SK-N-SH treated with all-trans-retinoic acid at 6 μM for 48 hours (cell line): ENCODE data around the gene KRT9.

ENCODE experiments used
- ATAC-seq: fragments of 200-7000 bp; cut with Tn5 transposase; 3 replicates; pipeline ENCODE4 v1.9.1; 2020; ENCODE audit warnings: mild to moderate bottlenecking, moderate library complexity
- ARNTL ChIP-seq: fragments of 450-650 bp; formaldehyde crosslinking; IDR thresholded peaks from 2 replicates; pipeline ENCODE4 v1.5.0; 2020; ENCODE audit warnings: low read depth, mild to moderate bottlenecking, moderate library complexity, borderline replicate concordance
- BACH2 ChIP-seq: fragments of 250-450 bp; sonication (Bioruptor Pico); IDR thresholded peaks from 2 replicates; pipeline ENCODE4 v1.9.0; 2021; ENCODE audit warnings: mild to moderate bottlenecking, borderline replicate concordance
- CREB5 ChIP-seq: fragments of 250-450 bp; sonication (Bioruptor Pico); IDR thresholded peaks from 2 replicates; pipeline ENCODE4 v1.5.1; 2020; ENCODE audit warnings: low read depth, mild to moderate bottlenecking, moderate library complexity
- CSDC2 ChIP-seq: fragments of 250-450 bp; sonication (Bioruptor Pico); IDR thresholded peaks from 2 replicates; pipeline ENCODE4 v1.5.0; 2020; ENCODE audit warnings: mild to moderate bottlenecking, moderate library complexity
- GLIS3 ChIP-seq: fragments of 250-450 bp; sonication (Bioruptor Pico); IDR thresholded peaks from 2 replicates; pipeline ENCODE4 v1.5.0; 2020; ENCODE audit warnings: mild to moderate bottlenecking, moderate library complexity
- ISL1 ChIP-seq: fragments of 250-450 bp; sonication (Bioruptor Pico); IDR thresholded peaks from 2 replicates; pipeline ENCODE4 v2.1.2; 2022; ENCODE audit warnings: mild to moderate bottlenecking, moderate library complexity
- OSR1 ChIP-seq: fragments of 250-450 bp; sonication (Bioruptor Pico); IDR thresholded peaks from 2 replicates; pipeline ENCODE4 v1.8.0; 2022; ENCODE audit warnings: moderate library complexity, mild to moderate bottlenecking, inconsistent platforms
- POU6F1 ChIP-seq: fragments of 250-450 bp; sonication (Bioruptor Pico); IDR thresholded peaks from 2 replicates; pipeline ENCODE4 v1.8.0; 2021; ENCODE audit warnings: low read depth, mild to moderate bottlenecking, moderate library complexity, borderline replicate concordance
- PPARA ChIP-seq: fragments of 250-450 bp; sonication (Bioruptor Pico); IDR thresholded peaks from 2 replicates; pipeline ENCODE4 v1.5.0; 2020; ENCODE audit warnings: mild to moderate bottlenecking, borderline replicate concordance
- RARB ChIP-seq: fragments of 250-450 bp; sonication (Bioruptor Pico); IDR thresholded peaks from 2 replicates; pipeline ENCODE4 v1.8.0; 2021; ENCODE audit warnings: mild to moderate bottlenecking, moderate library complexity
- SNAI2 ChIP-seq: fragments of 250-450 bp; sonication (Bioruptor Pico); IDR thresholded peaks from 2 replicates; pipeline ENCODE4 v1.5.0; 2020; ENCODE audit warnings: mild to moderate bottlenecking, moderate library complexity
- TCF4 ChIP-seq: fragments of 250-450 bp; sonication (Bioruptor Pico); IDR thresholded peaks from 2 replicates; pipeline ENCODE4 v1.8.0; 2021; ENCODE audit warnings: mild to moderate bottlenecking, moderate library complexity, borderline replicate concordance
- TOX ChIP-seq: fragments of 250-450 bp; sonication (Bioruptor Pico); IDR thresholded peaks from 2 replicates; pipeline ENCODE4 v1.8.0; 2021; ENCODE audit warnings: mild to moderate bottlenecking, moderate library complexity, borderline replicate concordance
- ZC3H10 ChIP-seq: fragments of 250-450 bp; sonication (Bioruptor Pico); IDR thresholded peaks from 2 replicates; pipeline ENCODE4 v1.5.1; 2021; ENCODE audit warnings: mild to moderate bottlenecking, moderate library complexity
- ZFP3 ChIP-seq: fragments of 250-450 bp; sonication (Bioruptor Pico); IDR thresholded peaks from 2 replicates; pipeline ENCODE4 v1.5.0; 2020; ENCODE audit warnings: mild to moderate bottlenecking, moderate library complexity
- ZFP30 ChIP-seq: fragments of 450-650 bp; formaldehyde crosslinking; IDR thresholded peaks from 2 replicates; pipeline ENCODE4 v1.5.0; 2022; ENCODE audit warnings: mild to moderate bottlenecking, moderate library complexity
- ZNF565 ChIP-seq: fragments of 450-650 bp; formaldehyde crosslinking; conservative IDR thresholded peaks from 2 replicates; pipeline ENCODE4 v1.5.0; 2020; ENCODE audit warnings: low read depth, mild to moderate bottlenecking, moderate library complexity
- ZNF8 ChIP-seq: fragments of 450-650 bp; formaldehyde crosslinking; IDR thresholded peaks from 2 replicates; pipeline ENCODE4 v1.5.0; 2020; ENCODE audit warnings: mild to moderate bottlenecking, moderate library complexity
- TF ChIP-seq, protein P1 (sequence below): fragments of 250-450 bp; sonication (Bioruptor Pico); IDR thresholded peaks from 2 replicates; pipeline ENCODE4 v1.5.0; 2020; ENCODE audit warnings: mild to moderate bottlenecking, moderate library complexity
- TF ChIP-seq, protein P2 (sequence below): fragments of 250-450 bp; sonication (Bioruptor Pico); IDR thresholded peaks from 2 replicates; pipeline ENCODE4 v1.5.1; 2021; ENCODE audit warnings: mild to moderate bottlenecking, moderate library complexity

The KRT9 gene

DNA sequence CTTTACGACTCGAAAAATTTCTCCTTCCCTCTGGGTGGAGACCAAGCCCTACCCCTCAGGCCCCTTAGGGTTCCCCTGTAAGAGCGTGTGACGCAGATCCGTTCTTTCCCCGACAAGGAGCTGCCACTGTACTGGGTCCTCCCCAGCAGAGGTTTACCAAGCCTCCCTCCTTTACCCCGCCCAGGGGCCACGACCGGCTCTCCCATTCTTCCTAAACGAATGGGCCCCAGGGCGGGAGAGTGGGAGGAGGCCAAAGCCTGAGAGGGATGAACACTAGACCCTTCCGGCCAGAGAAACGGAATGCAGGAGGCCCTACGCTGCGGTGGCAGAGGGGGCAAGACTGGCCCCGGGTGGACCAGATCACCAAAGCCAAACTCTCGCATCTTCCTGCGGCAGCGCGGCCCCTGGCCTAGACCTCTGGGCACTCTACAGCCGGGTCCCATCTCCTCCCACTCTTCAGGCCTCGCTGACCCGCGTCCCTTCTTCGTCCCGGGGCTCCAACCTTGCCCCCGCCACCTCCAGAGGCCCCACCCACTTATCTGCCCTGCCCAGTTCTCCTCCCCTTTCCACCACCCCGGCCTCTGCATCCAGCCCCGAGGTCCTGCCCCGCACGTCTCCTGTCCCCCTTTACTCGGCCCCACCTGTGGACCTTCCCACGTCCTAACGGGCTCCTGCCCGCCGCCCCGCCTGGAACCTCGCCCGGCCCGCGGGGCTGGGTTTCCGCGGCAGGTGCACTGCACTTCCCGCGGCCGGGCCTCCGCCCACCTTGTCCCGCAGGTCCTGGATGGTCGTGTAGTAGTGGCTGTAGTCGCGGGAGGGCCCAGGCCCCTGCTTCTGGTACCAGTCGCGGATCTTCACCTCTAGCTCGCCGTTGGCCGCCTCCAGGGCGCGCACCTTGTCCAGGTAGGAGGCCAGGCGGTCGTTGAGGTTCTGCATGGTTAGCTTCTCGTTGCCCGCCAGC, 44.5 kb downstream of the KRT9 start:
- ATAC-seq = no peak
- TF ChIP-seq GLIS3 (CRISPR knock-in tag) (no peak), POU6F1 (CRISPR knock-in tag) (no peak), PPARA (CRISPR knock-in tag) (no peak), CREB5 (CRISPR knock-in tag) (no peak), ZNF565 (CRISPR knock-in tag) (no peak)
- TF ChIP-seq, protein P1, sequence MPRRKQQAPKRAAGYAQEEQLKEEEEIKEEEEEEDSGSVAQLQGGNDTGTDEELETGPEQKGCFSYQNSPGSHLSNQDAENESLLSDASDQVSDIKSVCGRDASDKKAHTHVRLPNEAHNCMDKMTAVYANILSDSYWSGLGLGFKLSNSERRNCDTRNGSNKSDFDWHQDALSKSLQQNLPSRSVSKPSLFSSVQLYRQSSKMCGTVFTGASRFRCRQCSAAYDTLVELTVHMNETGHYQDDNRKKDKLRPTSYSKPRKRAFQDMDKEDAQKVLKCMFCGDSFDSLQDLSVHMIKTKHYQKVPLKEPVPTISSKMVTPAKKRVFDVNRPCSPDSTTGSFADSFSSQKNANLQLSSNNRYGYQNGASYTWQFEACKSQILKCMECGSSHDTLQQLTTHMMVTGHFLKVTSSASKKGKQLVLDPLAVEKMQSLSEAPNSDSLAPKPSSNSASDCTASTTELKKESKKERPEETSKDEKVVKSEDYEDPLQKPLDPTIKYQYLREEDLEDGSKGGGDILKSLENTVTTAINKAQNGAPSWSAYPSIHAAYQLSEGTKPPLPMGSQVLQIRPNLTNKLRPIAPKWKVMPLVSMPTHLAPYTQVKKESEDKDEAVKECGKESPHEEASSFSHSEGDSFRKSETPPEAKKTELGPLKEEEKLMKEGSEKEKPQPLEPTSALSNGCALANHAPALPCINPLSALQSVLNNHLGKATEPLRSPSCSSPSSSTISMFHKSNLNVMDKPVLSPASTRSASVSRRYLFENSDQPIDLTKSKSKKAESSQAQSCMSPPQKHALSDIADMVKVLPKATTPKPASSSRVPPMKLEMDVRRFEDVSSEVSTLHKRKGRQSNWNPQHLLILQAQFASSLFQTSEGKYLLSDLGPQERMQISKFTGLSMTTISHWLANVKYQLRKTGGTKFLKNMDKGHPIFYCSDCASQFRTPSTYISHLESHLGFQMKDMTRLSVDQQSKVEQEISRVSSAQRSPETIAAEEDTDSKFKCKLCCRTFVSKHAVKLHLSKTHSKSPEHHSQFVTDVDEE (CRISPR knock-in tag) = no peak

- no peak for ATAC-seq
Observed at GRCh38 chr17:41524261-41524660, 47.6 kb downstream of the KRT9 start.

DNA sequence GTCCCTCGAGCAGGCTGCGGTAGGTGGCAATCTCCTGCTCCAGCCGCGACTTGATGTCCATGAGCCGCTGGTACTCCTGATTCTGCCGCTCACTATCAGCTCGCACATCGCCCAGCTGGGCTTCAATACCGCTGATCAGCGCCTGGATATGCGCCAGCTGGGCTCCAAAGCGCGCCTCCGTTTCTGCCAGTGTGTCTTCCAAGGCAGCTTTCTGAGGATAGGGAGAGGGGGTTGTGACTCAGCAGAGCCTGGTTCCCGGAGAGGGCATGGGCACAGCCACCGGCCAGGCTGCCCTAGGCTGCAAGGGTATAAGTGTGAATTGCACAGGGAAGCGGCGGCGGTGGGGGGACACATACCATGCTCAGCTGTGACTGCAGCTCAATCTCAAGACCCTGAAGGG, 48.1 kb downstream of the KRT9 start:
- ATAC-seq = peak; percentile 66
- TF ChIP-seq OSR1 (CRISPR knock-in tag) (no peak), TOX (no peak)

More at GRCh38 chr17:41524261-41524660, 47.6 kb downstream of the KRT9 start:
- TF ChIP-seq ZFP3 (CRISPR knock-in tag) = no peak
- TF ChIP-seq, protein P2, sequence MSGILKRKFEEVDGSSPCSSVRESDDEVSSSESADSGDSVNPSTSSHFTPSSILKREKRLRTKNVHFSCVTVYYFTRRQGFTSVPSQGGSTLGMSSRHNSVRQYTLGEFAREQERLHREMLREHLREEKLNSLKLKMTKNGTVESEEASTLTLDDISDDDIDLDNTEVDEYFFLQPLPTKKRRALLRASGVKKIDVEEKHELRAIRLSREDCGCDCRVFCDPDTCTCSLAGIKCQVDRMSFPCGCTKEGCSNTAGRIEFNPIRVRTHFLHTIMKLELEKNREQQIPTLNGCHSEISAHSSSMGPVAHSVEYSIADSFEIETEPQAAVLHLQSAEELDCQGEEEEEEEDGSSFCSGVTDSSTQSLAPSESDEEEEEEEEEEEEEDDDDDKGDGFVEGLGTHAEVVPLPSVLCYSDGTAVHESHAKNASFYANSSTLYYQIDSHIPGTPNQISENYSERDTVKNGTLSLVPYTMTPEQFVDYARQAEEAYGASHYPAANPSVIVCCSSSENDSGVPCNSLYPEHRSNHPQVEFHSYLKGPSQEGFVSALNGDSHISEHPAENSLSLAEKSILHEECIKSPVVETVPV (CRISPR knock-in tag) = no peak
- no peak for TF ChIP-seq TOX
- TF ChIP-seq ZNF8 (CRISPR knock-in tag) = no peak
- no peak for TF ChIP-seq ZFP30 (CRISPR knock-in tag)
- TF ChIP-seq SNAI2 (CRISPR knock-in tag) = no peak
- TF ChIP-seq CSDC2 = no peak
- no peak for TF ChIP-seq TCF4 (CRISPR knock-in tag)
- TF ChIP-seq BACH2 (CRISPR knock-in tag) = no peak
- TF ChIP-seq PPARA (CRISPR knock-in tag) = no peak
- TF ChIP-seq ISL1 (CRISPR knock-in tag) = no peak
- no peak for TF ChIP-seq ARNTL (CRISPR knock-in tag)
- no peak for TF ChIP-seq ZNF565 (CRISPR knock-in tag)
- no peak for TF ChIP-seq OSR1 (CRISPR knock-in tag)
- no peak for TF ChIP-seq POU6F1 (CRISPR knock-in tag)

- TF ChIP-seq RARB (CRISPR knock-in tag) (no peak), ZC3H10 (CRISPR knock-in tag) (no peak)
- TF ChIP-seq, protein P1 (CRISPR knock-in tag) = no peak
- TF ChIP-seq, protein P2 (CRISPR knock-in tag) = no peak
- no peak for ATAC-seq
Observed at GRCh38 chr17:41523225-41523593, 48.6 kb downstream of the KRT9 start.
